Brain microvascular endothelial cell (primary cell): Measurements from ENCODE around the gene PCGF3.

ENCODE experiments used
- DNase-seq: peaks from one replicate; pipeline ENCODE4 v3.0.0-alpha.2; 2020
- H3K27ac ChIP-seq: fragments of 250-450 bp; sonication (Bioruptor Pico); 2 replicates; pipeline ENCODE4 v1.5.1; 2020; ENCODE audit warnings: mild to moderate bottlenecking, moderate library complexity
- H3K27me3 ChIP-seq: fragments of 250-450 bp; sonication (Bioruptor Pico); replicated peaks from 2 replicates; pipeline ENCODE4 v1.5.1; 2020; ENCODE audit warnings: mild to moderate bottlenecking
- H3K36me3 ChIP-seq: fragments of 250-450 bp; sonication (Bioruptor Pico); replicated peaks from 2 replicates; pipeline ENCODE4 v1.5.1; 2020; ENCODE audit warnings: mild to moderate bottlenecking
- H3K4me3 ChIP-seq: 2 replicates; pipeline ENCODE4 v1.5.1; 2011; ENCODE audit warnings: low read depth, mild to moderate bottlenecking, control low read depth, low read length, moderate library complexity
- CTCF ChIP-seq: IDR thresholded peaks from 2 replicates; pipeline ENCODE4 v1.5.1; 2011; ENCODE audit warnings: low read depth, mild to moderate bottlenecking, moderate library complexity, low read length, control low read depth, inconsistent platforms; ENCODE audit errors: missing control alignments
- in situ Hi-C: cut with HindIII; loops from 2 replicates; pipeline ENCODE4 v1.10.0; 2017; ENCODE audit warnings: low sequenced_read_pairs, low pct_ligation_motif_present

Gene PCGF3

GRCh38 chr4:699816-700580, 5.6 kb upstream of the PCGF3 start:
- no peak for TF ChIP-seq CTCF
- no peak for DNase-seq
- in situ Hi-C loops: no loop called here
- Histone ChIP-seq H3K27ac (peak overlapping the region; percentile 41), H3K4me3 (no peak overlapping the region), H3K27me3 (no peaks in the 10 kb centered on the region), H3K36me3 (no peaks in the 10 kb centered on the region)

GRCh38 chr4:700587-701264, 4.9 kb upstream of the PCGF3 start:
- H3K27ac ChIP-seq: no peak overlapping the region
- in situ Hi-C loops: no loop called here
- H3K4me3 ChIP-seq: no peak overlapping the region
- no peaks in the 10 kb centered on the region for H3K27me3 ChIP-seq
- no peak for DNase-seq
- peaks cover under 1% of the 10 kb centered on the region for H3K36me3 ChIP-seq
- no peak for TF ChIP-seq CTCF

- TF ChIP-seq CTCF: no peak
- in situ Hi-C loops: no loop called here
- Histone ChIP-seq H3K27me3 (no peaks in the 10 kb centered on the region), H3K27ac (no peak overlapping the region), H3K4me3 (no peak overlapping the region), H3K36me3 (peaks cover 4% of the 10 kb centered on the region)
- DNase-seq: no peak
Measured at GRCh38 chr4:702618-703048, 3.0 kb upstream of the PCGF3 start.

GRCh38 chr4:703336-704197, 2.1 kb upstream of the PCGF3 start:
- Histone ChIP-seq H3K4me3 (no peak overlapping the region), H3K27ac (no peak overlapping the region), H3K36me3 (peaks cover 7% of the 10 kb centered on the region), H3K27me3 (no peaks in the 10 kb centered on the region)
- in situ Hi-C loops: no loop called here
- no peak for DNase-seq
- no peak for TF ChIP-seq CTCF

GRCh38 chr4:704198-704891, 1.3 kb upstream of the PCGF3 start:
- H3K27me3 ChIP-seq: no peaks in the 10 kb centered on the region
- in situ Hi-C loops: no loop called here

More at GRCh38 chr4:704198-704891, 1.3 kb upstream of the PCGF3 start:
- no peak overlapping the region for H3K4me3 ChIP-seq
- no peak for DNase-seq
- no peak for TF ChIP-seq CTCF
- peaks cover 7% of the 10 kb centered on the region for H3K36me3 ChIP-seq
- H3K27ac ChIP-seq: no peak overlapping the region
